H1 (cell line): ENCODE data around the gene KLF2. TPM values are rescaled to one million over a fixed set of nuclear protein-coding genes. Genes with fewer than 3 reads are reported as not detected.

Experiments used
- EZH2 ChIP-seq: fragments of 200-600 bp; sonication (generic); IDR thresholded peaks from 2 replicates; pipeline ENCODE4 v1.7.1; 2012; ENCODE audit warnings: low read depth, mild to moderate bottlenecking, moderate library complexity, low read length, inconsistent platforms; ENCODE audit not compliant: severe bottlenecking
- HDAC6 ChIP-seq: IDR thresholded peaks from one replicate; pipeline ENCODE4 v1.7.1; 2012; ENCODE audit warnings: low read depth, mild to moderate bottlenecking, inconsistent platforms, low read length, moderate library complexity
- NANOG ChIP-seq: IDR thresholded peaks from 2 replicates; pipeline ENCODE4 v1.6.1; 2011; ENCODE audit warnings: low read length, low read depth, mild to moderate bottlenecking, inconsistent platforms; ENCODE audit not compliant: insufficient read depth, poor library complexity, severe bottlenecking
- YY1 ChIP-seq: IDR thresholded peaks from 2 replicates; pipeline ENCODE4 v1.6.1; 2011; ENCODE audit warnings: low read depth, mild to moderate bottlenecking, low read length
- polyA plus RNA-seq, 7 experiments: library from polyadenylated mRNA; depleted of rRNA in 3 of 7; stranded (reverse) in 5 of 7; unstranded in 2 of 7; fragments of >200 nt in 5 of 7; fragments of 200-250 nt in 2 of 7; gene quantifications; 1 replicate in 5 of 7; 2 replicates in 1 of 7; 4 replicates in 1 of 7; pipeline versions ENCODE4 v1.2.1 to v1.2.3, GENCODE V29; 2011 to 2013; ENCODE audit warnings: missing spikeins in 2 of 7, mixed read lengths in 2 of 7
- total RNA-seq: library from RNA; stranded (reverse); fragmentation: NEBNext Ultra II Directional; extraction: Animal tissue kit (Norgen Biotek cat#: 25700); gene quantifications from 2 replicates; pipeline ENCODE4 v1.2.1, GENCODE V29; 2021
- TF ChIP-seq, protein P1 (sequence below), 3 experiments: IDR thresholded peaks; 1 replicate in 2 of 3; 2 replicates in 1 of 3; pipeline versions ENCODE4 v1.5.1 to v1.6.1; 2011; ENCODE audit warnings: low read length in 3 of 3, mild to moderate bottlenecking in 3 of 3, inconsistent platforms in 2 of 3, low read depth in 1 of 3, moderate library complexity in 1 of 3; ENCODE audit not compliant: insufficient read depth in 1 of 3; ENCODE audit errors: control extremely low read depth in 1 of 3
- TF ChIP-seq, protein P2 (sequence below): fragments of 300-600 bp; sonication (generic); IDR thresholded peaks from 2 replicates; pipeline ENCODE4 v1.7.1; 2012; ENCODE audit warnings: low read length, moderate library complexity, mild to moderate bottlenecking, inconsistent platforms; ENCODE audit not compliant: insufficient replicate concordance
- TF ChIP-seq, protein P3 (sequence below): IDR thresholded peaks from 2 replicates; pipeline ENCODE4 v1.6.1; 2012; ENCODE audit warnings: low read length, inconsistent platforms

Gene KLF2
- total and polyA plus RNA-seq, 2 of the 8 experiments (the other 6 are each of a cell fraction or from before 2014, with no cell fraction given): 0.19 to 0.33 TPM

DNA sequence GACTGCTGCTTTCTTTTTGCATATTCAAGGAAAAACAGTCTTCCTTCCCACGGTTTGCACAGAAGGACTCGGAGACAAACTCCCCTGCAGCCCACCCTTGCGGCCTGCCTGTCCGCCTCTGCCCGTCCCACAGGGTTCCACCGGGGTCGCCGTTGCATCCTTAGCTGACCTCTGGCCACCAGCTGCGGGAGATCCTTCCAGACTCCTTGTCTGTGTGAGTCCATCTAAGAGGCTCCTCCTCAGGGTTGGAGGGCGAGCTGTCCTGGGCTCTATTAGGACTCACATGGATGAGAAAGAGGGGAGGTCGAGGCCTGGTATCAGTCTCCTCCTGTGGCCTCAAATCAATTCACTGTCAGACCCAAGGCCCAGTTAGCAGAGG, 39.2 kb downstream of the KLF2 start (continued):
- TF ChIP-seq, protein P1, sequence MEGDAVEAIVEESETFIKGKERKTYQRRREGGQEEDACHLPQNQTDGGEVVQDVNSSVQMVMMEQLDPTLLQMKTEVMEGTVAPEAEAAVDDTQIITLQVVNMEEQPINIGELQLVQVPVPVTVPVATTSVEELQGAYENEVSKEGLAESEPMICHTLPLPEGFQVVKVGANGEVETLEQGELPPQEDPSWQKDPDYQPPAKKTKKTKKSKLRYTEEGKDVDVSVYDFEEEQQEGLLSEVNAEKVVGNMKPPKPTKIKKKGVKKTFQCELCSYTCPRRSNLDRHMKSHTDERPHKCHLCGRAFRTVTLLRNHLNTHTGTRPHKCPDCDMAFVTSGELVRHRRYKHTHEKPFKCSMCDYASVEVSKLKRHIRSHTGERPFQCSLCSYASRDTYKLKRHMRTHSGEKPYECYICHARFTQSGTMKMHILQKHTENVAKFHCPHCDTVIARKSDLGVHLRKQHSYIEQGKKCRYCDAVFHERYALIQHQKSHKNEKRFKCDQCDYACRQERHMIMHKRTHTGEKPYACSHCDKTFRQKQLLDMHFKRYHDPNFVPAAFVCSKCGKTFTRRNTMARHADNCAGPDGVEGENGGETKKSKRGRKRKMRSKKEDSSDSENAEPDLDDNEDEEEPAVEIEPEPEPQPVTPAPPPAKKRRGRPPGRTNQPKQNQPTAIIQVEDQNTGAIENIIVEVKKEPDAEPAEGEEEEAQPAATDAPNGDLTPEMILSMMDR (IDR thresholded peaks at IDR 0.05; ENCODE audit: control extremely low read depth in 1 of 3, insufficient read depth in 1 of 3, low read depth in 1 of 3, low read length in 3 of 3): no peak
- TF ChIP-seq, protein P2, sequence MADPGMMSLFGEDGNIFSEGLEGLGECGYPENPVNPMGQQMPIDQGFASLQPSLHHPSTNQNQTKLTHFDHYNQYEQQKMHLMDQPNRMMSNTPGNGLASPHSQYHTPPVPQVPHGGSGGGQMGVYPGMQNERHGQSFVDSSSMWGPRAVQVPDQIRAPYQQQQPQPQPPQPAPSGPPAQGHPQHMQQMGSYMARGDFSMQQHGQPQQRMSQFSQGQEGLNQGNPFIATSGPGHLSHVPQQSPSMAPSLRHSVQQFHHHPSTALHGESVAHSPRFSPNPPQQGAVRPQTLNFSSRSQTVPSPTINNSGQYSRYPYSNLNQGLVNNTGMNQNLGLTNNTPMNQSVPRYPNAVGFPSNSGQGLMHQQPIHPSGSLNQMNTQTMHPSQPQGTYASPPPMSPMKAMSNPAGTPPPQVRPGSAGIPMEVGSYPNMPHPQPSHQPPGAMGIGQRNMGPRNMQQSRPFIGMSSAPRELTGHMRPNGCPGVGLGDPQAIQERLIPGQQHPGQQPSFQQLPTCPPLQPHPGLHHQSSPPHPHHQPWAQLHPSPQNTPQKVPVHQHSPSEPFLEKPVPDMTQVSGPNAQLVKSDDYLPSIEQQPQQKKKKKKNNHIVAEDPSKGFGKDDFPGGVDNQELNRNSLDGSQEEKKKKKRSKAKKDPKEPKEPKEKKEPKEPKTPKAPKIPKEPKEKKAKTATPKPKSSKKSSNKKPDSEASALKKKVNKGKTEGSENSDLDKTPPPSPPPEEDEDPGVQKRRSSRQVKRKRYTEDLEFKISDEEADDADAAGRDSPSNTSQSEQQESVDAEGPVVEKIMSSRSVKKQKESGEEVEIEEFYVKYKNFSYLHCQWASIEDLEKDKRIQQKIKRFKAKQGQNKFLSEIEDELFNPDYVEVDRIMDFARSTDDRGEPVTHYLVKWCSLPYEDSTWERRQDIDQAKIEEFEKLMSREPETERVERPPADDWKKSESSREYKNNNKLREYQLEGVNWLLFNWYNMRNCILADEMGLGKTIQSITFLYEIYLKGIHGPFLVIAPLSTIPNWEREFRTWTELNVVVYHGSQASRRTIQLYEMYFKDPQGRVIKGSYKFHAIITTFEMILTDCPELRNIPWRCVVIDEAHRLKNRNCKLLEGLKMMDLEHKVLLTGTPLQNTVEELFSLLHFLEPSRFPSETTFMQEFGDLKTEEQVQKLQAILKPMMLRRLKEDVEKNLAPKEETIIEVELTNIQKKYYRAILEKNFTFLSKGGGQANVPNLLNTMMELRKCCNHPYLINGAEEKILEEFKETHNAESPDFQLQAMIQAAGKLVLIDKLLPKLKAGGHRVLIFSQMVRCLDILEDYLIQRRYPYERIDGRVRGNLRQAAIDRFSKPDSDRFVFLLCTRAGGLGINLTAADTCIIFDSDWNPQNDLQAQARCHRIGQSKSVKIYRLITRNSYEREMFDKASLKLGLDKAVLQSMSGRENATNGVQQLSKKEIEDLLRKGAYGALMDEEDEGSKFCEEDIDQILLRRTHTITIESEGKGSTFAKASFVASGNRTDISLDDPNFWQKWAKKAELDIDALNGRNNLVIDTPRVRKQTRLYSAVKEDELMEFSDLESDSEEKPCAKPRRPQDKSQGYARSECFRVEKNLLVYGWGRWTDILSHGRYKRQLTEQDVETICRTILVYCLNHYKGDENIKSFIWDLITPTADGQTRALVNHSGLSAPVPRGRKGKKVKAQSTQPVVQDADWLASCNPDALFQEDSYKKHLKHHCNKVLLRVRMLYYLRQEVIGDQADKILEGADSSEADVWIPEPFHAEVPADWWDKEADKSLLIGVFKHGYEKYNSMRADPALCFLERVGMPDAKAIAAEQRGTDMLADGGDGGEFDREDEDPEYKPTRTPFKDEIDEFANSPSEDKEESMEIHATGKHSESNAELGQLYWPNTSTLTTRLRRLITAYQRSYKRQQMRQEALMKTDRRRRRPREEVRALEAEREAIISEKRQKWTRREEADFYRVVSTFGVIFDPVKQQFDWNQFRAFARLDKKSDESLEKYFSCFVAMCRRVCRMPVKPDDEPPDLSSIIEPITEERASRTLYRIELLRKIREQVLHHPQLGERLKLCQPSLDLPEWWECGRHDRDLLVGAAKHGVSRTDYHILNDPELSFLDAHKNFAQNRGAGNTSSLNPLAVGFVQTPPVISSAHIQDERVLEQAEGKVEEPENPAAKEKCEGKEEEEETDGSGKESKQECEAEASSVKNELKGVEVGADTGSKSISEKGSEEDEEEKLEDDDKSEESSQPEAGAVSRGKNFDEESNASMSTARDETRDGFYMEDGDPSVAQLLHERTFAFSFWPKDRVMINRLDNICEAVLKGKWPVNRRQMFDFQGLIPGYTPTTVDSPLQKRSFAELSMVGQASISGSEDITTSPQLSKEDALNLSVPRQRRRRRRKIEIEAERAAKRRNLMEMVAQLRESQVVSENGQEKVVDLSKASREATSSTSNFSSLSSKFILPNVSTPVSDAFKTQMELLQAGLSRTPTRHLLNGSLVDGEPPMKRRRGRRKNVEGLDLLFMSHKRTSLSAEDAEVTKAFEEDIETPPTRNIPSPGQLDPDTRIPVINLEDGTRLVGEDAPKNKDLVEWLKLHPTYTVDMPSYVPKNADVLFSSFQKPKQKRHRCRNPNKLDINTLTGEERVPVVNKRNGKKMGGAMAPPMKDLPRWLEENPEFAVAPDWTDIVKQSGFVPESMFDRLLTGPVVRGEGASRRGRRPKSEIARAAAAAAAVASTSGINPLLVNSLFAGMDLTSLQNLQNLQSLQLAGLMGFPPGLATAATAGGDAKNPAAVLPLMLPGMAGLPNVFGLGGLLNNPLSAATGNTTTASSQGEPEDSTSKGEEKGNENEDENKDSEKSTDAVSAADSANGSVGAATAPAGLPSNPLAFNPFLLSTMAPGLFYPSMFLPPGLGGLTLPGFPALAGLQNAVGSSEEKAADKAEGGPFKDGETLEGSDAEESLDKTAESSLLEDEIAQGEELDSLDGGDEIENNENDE: no peak
- TF ChIP-seq HDAC6 (no peak), NANOG (no peak), YY1 (no peak), EZH2 (no peak)
- TF ChIP-seq, protein P3, sequence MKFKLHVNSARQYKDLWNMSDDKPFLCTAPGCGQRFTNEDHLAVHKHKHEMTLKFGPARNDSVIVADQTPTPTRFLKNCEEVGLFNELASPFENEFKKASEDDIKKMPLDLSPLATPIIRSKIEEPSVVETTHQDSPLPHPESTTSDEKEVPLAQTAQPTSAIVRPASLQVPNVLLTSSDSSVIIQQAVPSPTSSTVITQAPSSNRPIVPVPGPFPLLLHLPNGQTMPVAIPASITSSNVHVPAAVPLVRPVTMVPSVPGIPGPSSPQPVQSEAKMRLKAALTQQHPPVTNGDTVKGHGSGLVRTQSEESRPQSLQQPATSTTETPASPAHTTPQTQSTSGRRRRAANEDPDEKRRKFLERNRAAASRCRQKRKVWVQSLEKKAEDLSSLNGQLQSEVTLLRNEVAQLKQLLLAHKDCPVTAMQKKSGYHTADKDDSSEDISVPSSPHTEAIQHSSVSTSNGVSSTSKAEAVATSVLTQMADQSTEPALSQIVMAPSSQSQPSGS: no peak
